OCI-LY3 (cell line): ENCODE data around the gene NFIC.

Experiments
- H2AFZ ChIP-seq: fragments of 200-600, 300-600 bp; shearing (Covaris generic); 2 replicates; pipeline ENCODE4 v1.6.0; 2014; ENCODE audit warnings: antibody characterized with exemption, low read depth, low read length
- H3K27ac ChIP-seq: fragments of 200-600, 300-600 bp; sonication (generic); 2 replicates; pipeline ENCODE4 v1.5.1; 2014; ENCODE audit warnings: mild to moderate bottlenecking, low read length, moderate library complexity, mixed read lengths
- H3K27me3 ChIP-seq: fragments of 200-600, 300-600 bp; sonication (generic); 2 replicates; pipeline ENCODE4 v1.6.1; 2014; ENCODE audit warnings: low read depth, low read length, mixed read lengths
- H3K36me3 ChIP-seq: fragments of 200-600, 300-600 bp; sonication (generic); replicated peaks from 2 replicates; pipeline ENCODE3; 2014; ENCODE audit warnings: low read depth, low read length, mixed read lengths
- H3K4me1 ChIP-seq: fragments of 300-600, 200-600 bp; sonication (generic); 2 replicates; pipeline ENCODE4 v1.6.1; 2014; ENCODE audit warnings: low read length, mixed read lengths
- H3K4me2 ChIP-seq: fragments of 200-600, 300-600 bp; sonication (generic); 2 replicates; pipeline ENCODE4 v1.6.1; 2014; ENCODE audit warnings: low read length, mixed read lengths
- H3K4me3 ChIP-seq: fragments of 300-600, 200-600 bp; sonication (generic); 2 replicates; pipeline ENCODE4 v1.5.1; 2014; ENCODE audit warnings: antibody characterized with exemption, mild to moderate bottlenecking, low read length, moderate library complexity
- H3K79me2 ChIP-seq: fragments of 300-600, 200-600 bp; shearing (Covaris generic); 2 replicates; pipeline ENCODE4 v1.6.1; 2014; ENCODE audit warnings: mild to moderate bottlenecking, low read length, mixed read lengths
- H3K9ac ChIP-seq: fragments of 300-600, 200-600 bp; shearing (Covaris generic); 2 replicates; pipeline ENCODE4 v1.6.0; 2014; ENCODE audit warnings: mild to moderate bottlenecking, low read length, moderate library complexity
- H3K9me3 ChIP-seq: fragments of 200-600, 300-600 bp; shearing (Covaris generic); 2 replicates; pipeline ENCODE4 v1.6.1; 2014; ENCODE audit warnings: low read length, mixed read lengths; ENCODE audit not compliant: insufficient read depth
- H4K20me1 ChIP-seq: fragments of 200-600, 300-600 bp; sonication (generic); 2 replicates; pipeline ENCODE4 v1.6.1; 2016; ENCODE audit warnings: low read length, mixed read lengths; ENCODE audit not compliant: insufficient read depth
- EZH2phosphoT487 ChIP-seq: fragments of 200-600 bp; shearing (Covaris generic); IDR thresholded peaks from 2 replicates; pipeline ENCODE4 v1.6.1; 2018; ENCODE audit warnings: antibody characterized with exemption, mixed run types, low read depth
- TF ChIP-seq, protein P1 (sequence below): fragments of 200-600, 300-600 bp; sonication (generic); IDR thresholded peaks from 2 replicates; pipeline ENCODE4 v1.5.1; 2014; ENCODE audit warnings: antibody characterized with exemption, low read length, low read depth

The NFIC gene

DNA sequence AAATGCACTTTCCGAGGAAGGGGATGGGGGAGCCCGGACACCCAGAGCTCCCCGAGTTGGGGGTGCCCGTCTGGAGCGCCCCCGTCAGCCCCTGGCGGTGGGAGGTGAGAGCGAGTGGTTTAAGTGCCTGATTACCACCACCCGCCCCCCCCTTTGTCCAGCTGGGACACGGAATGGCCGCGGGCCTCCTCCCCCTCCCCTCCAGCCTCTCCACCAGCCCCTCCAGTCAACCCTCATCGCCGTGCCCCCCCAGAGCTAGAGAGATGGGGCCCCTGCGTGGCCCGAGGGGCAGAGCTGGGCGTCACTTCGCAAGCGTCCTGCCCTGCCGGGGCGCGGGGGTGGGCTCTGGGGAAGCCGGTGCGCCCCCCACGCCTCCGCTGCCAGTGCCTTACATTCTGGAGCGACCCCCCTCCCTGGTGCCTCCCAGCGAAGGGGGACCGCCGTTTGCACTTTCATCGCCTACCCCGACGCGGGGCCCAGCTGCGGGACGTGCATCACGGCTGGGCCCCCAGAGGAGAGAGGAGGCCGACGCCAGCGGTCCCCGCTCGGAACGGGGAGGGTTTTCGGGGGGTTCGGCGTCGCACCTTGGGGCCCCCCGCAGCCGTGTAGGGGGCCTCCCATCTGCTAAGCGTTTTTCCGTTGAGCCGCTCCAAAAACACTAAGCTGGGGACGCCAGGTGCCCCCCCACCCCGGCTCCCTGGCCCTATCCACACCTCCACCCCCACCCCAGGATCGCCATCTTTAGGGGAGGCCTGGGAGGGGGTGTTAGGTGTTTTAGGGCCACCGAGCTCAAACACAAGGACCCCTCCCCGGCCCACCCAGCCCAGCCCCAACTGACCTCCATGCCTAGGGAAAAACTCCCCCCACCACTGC lies 97.6 kb downstream of the NFIC start:
- H3K27ac ChIP-seq: no peak overlapping the region
- no peaks in the 10 kb centered on the region for H3K27me3 ChIP-seq
- H3K4me2 ChIP-seq: no peak overlapping the region
- TF ChIP-seq EZH2phosphoT487: no peak
- peaks cover 12% of the 10 kb centered on the region for H3K36me3 ChIP-seq
- no peaks in the 10 kb centered on the region for H3K79me2 ChIP-seq
- H4K20me1 ChIP-seq: 0 out of 2 replicates have a peak, but pooled peaks cover 3% of the 10 kb centered on the region
- H2AFZ ChIP-seq: no peak overlapping the region
- H3K9me3 ChIP-seq: no peaks in the 10 kb centered on the region
- H3K4me3 ChIP-seq: no peak overlapping the region
- no peak overlapping the region for H3K9ac ChIP-seq
- H3K4me1 ChIP-seq: no peaks in the 10 kb centered on the region

DNA sequence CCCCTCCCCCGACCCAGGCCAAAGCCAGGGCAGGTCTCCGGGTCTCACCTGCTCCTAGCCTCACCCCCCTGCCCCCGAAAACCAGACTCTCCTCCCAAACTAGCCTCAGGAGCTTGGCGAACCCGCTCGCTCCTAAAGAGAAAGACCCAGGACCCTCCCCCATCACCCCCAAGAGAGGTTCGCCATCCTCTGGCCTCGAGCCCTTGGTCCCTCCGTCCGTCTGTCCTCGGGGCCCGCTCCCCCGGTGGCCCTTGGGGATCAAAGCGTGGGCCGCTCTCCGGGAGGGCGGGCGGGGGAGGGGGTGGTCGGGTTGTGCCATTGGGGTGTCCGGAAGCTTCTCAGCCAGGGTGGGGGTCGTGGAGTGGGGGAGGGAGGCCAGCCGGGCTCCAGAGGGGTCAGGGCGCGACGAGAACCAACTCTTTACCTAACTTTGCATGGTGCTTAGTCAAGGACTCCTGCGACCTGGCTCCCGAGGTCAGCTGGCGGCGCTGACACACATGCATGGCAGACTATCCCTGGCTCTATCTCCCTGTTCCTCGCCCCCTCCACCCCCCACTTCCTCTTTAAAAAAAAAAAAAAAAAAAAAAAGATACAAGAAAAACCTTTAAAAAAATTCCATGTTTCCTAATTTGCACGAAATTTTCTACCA lies 98.3 kb downstream of the NFIC start:
- Histone ChIP-seq H3K36me3 (peaks cover 12% of the 10 kb centered on the region), H3K4me2 (no peak overlapping the region), H4K20me1 (0 out of 2 replicates have a peak, but pooled peaks cover 3% of the 10 kb centered on the region), H3K9ac (no peak overlapping the region), H3K4me1 (no peaks in the 10 kb centered on the region), H3K27me3 (no peaks in the 10 kb centered on the region), H3K4me3 (no peak overlapping the region), H3K79me2 (no peaks in the 10 kb centered on the region), H3K27ac (no peak overlapping the region), H3K9me3 (no peaks in the 10 kb centered on the region), H2AFZ (no peak overlapping the region)
- TF ChIP-seq, protein P1, sequence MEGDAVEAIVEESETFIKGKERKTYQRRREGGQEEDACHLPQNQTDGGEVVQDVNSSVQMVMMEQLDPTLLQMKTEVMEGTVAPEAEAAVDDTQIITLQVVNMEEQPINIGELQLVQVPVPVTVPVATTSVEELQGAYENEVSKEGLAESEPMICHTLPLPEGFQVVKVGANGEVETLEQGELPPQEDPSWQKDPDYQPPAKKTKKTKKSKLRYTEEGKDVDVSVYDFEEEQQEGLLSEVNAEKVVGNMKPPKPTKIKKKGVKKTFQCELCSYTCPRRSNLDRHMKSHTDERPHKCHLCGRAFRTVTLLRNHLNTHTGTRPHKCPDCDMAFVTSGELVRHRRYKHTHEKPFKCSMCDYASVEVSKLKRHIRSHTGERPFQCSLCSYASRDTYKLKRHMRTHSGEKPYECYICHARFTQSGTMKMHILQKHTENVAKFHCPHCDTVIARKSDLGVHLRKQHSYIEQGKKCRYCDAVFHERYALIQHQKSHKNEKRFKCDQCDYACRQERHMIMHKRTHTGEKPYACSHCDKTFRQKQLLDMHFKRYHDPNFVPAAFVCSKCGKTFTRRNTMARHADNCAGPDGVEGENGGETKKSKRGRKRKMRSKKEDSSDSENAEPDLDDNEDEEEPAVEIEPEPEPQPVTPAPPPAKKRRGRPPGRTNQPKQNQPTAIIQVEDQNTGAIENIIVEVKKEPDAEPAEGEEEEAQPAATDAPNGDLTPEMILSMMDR: no peak
- TF ChIP-seq EZH2phosphoT487: no peak

DNA sequence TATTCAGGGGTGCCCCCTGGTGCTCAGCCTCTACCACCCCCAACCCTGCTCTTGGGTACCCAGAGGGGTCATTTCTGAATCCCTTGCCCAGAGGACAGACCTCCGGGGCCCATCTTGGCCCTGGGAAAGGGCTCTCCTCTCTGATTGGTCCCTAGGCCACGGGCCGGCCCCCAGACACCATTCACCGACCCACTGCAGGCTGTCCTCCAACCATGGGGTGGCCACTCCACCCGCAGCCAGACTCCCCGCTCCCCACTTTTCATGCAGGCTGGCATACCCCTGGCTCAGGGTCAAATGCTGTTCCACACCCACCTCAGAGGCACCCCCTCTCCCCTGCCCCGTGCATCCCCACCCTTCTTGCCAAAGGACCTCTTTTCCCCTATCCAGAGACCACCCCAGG lies 99.2 kb downstream of the NFIC start:
- no peak overlapping the region for H3K27ac ChIP-seq
- TF ChIP-seq EZH2phosphoT487: no peak
- TF ChIP-seq, protein P1: no peak

DNA sequence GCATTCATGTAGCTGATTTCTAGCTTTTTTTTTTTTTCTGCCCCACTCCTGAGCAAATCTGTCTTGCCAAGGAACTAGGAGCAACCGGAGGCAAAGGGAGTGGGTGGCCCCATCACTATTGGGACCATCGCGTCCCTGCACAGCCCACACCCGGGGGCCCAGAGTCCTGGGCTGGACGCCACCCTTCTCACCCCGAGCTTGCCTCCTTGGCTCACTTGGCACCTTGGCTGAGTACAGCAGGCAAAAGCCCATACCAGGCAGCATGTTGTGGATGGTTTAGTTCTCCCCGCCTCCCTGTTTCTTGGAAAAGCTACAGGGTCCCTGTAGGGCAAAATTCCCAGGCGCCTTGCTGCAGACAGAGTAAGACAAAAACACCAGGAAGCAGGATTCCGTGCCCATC lies 100.3 kb downstream of the NFIC start:
- TF ChIP-seq, protein P1: no peak
- no peak for TF ChIP-seq EZH2phosphoT487
- H2AFZ ChIP-seq: no peak overlapping the region
- H3K4me2 ChIP-seq: no peak overlapping the region
- H3K27me3 ChIP-seq: no peaks in the 10 kb centered on the region
- no peak overlapping the region for H3K27ac ChIP-seq
- peaks cover 6% of the 10 kb centered on the region for H3K36me3 ChIP-seq
- no peaks in the 10 kb centered on the region for H4K20me1 ChIP-seq
- H3K4me1 ChIP-seq: no peaks in the 10 kb centered on the region
- no peaks in the 10 kb centered on the region for H3K79me2 ChIP-seq
- H3K4me3 ChIP-seq: no peak overlapping the region
- no peaks in the 10 kb centered on the region for H3K9me3 ChIP-seq
- no peak overlapping the region for H3K9ac ChIP-seq

More for the DNA sequence above, 99.2 kb downstream of the NFIC start:
- H3K4me1 ChIP-seq: no peaks in the 10 kb centered on the region
- no peak overlapping the region for H2AFZ ChIP-seq
- no peak overlapping the region for H3K4me2 ChIP-seq
- H3K79me2 ChIP-seq: no peaks in the 10 kb centered on the region
- H3K9ac ChIP-seq: no peak overlapping the region
- H3K27me3 ChIP-seq: no peaks in the 10 kb centered on the region
- peaks cover 6% of the 10 kb centered on the region for H3K36me3 ChIP-seq
- H3K9me3 ChIP-seq: no peaks in the 10 kb centered on the region
- no peak overlapping the region for H3K4me3 ChIP-seq
- no peaks in the 10 kb centered on the region for H4K20me1 ChIP-seq
